Activated CD4-positive, alpha-beta T cell treated with anti-CD3 and anti-CD28 coated beads, Interleukin-2, Interleukin-4, amounts not matched to agents 100 ng/mL and 50 ng/mL, durations not matched to agents 16 hours and 8 hours (primary cell): ENCODE results near the gene NQO2.
"Not testable (repeated sequence)": the region's sequence is repeated elsewhere in the genome, so short reads cannot be mapped to it uniquely, and the experiment has no call there.

Source experiments
- DNase-seq: peaks from one replicate; pipeline ENCODE4 v3.0.0-alpha.2; 2020; ENCODE audit warnings: low spot score

Gene NQO2

GRCh38 chr6:3039384-3039783, 39.7 kb downstream of the NQO2 start:
- no peak for DNase-seq

DNA sequence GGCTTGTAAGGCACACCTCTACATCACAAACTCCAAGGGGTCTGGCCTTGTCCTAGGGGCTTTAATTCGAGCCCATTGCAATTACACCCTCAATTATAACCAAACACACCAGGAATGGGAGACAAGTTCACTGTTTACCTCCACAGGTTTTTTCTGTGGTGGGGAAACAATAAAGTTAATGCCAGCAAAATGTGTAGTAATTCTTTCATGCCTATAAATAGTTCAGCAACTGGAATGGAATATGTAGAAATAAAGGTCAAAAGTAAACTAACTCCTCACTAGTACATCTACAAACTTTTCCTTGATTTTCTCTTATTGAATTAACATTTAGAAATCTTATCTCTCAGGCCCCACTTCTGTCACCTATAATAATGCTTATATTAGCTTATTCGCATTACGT, 41.5 kb downstream of the NQO2 start:
- no peak for DNase-seq

GRCh38 chr6:3041606-3042005, 41.9 kb downstream of the NQO2 start:
- DNase-seq: no peak

- DNase-seq: no peak
Observed at GRCh38 chr6:3045369-3045768, 45.7 kb downstream of the NQO2 start.

- no peak for DNase-seq
Observed at GRCh38 chr6:3045777-3046176, 46.1 kb downstream of the NQO2 start.

DNA sequence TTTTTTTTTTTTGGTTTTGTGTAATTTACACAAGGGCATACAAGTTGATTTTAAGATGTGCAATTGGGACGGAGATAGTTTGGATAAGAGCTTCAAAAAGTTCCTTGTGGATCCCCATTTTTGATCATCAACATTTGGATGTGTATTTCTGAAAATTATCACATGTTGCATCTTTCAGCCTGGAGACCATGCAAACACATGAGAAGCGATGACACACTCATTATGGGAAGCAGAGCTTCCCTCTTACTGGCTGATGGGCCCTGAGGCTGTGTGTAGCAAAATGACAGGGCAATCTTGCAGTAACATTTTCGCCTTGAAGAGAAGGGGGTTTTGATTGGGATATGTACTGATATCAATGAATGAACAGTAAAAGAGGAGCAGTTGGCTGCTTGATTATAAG, 46.6 kb downstream of the NQO2 start:
- no peak for DNase-seq

GRCh38 chr6:3048009-3048408, 48.3 kb downstream of the NQO2 start:
- not testable (repeated sequence) for DNase-seq

DNA sequence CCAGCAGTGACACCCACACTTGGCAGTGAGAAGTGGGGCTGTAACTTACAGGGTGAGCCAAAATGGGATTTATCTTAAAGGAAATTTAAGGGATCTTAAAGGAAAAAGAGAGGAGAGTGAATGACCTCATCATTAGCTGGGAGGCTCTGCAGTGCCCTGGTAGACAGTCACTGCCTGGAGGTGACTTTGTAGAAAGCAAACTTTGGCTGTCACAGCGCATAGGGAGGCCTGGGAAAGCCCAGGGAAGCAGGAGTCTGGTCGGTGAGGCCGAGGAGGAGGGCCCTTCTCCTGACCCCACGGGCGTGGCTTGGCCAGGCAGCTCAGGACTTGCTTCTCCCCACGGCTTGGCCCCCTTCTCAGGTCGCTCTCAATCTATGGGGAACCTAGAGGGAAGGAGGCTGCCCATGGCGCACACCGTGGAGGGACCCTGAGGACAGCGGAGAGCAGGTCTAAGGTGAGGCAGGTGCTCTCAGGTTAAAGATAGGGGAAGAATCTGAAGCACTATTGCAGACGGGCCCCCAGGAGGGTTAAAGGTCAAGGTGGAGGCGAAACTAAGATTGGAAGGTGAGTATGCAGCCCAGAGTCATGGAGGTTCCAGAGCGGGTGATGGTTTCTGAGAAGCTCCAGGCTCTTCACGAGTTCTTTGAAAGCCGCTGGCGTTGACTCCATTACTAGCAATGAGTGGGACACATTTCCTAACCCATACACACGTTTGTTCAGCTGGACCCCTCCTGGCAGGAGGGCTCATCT, 53.0 kb downstream of the NQO2 start:
- DNase-seq: no peak

DNA sequence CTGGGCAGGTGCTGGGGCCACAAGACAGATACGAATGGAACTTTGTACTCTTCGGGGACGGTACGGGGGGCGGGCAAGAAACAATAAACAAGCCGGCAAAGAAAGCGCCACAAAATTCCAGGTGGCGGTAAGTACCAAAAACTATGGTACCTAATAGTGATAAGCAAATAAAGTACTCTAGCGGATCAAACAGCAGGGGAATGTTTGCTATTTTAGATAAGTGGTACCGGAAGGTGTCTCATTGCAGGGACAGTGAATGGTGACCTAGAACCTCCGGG, 53.5 kb downstream of the NQO2 start:
- DNase-seq: no peak

DNA sequence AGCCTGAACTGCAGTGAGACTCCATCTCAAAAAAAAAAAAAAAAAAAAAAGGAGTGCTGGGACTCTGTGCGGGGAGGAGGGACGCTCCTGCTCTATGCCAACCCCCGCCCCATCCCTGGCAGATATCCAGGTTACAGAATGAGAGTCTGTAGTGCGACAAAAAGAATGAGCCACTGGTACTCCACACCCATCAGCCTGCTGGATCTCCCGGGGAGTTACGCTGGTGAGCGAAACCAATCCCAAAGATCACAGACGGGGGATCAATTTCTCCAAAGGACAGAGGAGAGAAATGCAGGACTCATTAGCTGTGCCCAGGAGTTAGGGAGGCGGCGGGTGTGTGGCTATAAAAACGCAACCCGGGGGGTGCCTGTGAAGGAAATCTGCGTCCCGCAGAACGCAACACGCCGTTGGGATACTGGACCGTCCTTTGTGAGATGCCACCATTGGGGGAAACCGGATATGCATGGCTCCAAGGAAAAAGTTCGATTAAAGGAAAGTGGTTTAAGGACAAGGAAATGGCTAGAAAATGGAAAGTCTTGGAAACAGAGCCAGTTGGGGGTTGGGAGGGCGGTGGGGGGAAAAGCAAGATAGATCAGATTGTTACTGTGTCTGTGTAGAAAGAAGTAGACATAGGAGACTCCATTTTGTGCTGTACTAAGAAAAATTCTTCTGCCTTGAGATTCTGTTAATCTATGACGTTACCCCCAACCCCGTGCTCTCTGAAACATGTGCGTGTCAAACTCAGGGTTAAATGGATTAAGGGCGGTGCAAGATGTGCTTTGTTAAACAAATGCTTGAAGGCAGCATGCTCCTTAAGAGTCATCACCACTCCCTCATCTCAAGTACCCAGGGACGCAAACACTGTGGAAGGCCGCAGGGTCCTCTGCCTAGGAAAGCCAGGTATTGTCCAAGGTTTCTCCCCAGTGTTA, 54.8 kb downstream of the NQO2 start:
- DNase-seq: not testable (repeated sequence)

GRCh38 chr6:3055158-3055499, 55.4 kb downstream of the NQO2 start:
- DNase-seq: not testable (repeated sequence)

DNA sequence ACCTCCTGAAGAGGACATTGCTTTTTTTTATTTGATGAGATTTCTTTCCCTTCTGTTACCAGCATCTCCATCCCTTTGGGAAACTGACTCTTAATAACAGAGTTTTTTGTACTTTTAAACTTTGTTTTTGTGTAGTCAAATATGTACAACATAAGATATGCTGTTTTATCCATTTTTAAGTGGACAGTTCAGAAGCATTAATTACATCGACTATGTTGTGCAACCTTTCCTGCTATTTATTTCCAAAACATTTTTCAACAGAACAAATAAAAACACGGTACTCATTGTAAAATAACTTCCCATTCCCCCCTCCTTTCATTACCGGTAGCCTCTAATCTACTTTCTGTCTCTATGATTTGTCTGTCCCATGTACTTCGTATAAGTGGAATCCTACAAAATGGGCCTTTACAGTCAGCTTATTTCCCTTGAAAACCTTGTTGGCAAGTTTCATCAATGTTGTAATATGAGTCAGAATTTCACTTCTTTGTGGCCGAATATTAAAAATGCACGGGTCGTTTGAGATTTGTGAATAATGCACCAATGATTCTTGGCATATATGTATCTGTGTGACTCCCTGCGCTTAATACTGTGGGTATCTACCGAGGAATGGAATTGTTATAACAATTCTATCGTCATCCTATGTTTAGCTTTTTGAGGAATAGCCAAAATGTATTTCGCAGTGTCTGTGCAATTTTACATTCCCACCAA, 57.5 kb downstream of the NQO2 start:
- DNase-seq: no peak

DNA sequence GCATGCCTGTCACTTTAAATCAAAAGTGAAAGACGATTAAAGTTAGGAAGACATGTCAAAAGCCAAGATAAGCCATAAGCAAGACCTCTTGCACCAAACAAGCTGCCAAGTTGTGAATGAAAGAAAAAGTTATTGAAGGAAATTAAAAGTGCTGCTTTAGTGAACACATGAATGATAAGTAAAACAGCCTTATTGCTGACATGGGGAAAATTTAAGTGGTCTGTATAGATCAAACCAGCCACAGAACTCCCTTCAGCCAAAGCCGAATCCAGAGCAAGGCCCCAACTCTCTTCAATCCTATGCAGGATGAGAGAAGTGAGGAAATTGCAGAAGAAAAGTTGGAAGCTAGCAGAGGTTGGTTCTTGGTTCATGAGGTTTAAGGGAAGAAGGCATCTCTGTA, 59.3 kb downstream of the NQO2 start:
- DNase-seq: no peak

DNA sequence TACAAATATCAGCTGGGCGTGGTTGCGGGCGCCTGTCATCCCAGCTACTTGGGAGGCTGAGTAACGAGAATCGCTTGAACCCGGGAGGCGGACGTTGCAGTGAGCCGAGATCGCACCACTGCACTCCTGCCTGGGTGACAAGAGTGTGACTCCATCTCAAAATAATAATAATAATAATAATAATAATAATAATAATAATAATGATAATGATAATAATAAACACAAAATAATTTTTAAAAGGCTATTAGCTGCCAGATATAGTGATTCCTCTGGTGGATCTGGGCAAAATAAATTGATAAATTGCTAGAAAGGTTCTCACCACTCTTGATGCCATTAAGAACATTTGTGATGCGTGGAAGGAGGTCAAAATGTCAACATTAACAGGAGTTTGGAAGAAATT, 60.4 kb downstream of the NQO2 start:
- DNase-seq: not testable (repeated sequence)

DNA sequence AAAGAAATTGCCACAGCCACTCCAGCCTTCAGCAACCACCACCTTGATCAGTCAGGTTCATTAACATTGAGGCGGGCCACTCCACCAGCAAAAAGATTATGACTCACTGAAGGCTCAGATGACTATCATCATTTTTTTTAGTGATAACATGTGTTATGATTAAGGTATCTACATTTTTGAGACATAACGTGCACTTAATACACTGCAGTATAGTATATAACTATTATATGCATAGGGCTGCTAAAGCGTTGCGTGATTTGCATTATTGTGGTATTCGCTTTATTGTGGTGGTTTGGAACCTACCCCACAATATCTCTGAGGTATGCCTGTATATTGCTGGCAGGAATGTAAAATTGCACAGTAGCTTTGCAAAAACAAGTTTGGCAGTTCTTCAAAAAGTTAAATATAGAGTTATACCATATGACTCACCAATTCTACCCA, 61.8 kb downstream of the NQO2 start:
- DNase-seq: peak; percentile 24

DNA sequence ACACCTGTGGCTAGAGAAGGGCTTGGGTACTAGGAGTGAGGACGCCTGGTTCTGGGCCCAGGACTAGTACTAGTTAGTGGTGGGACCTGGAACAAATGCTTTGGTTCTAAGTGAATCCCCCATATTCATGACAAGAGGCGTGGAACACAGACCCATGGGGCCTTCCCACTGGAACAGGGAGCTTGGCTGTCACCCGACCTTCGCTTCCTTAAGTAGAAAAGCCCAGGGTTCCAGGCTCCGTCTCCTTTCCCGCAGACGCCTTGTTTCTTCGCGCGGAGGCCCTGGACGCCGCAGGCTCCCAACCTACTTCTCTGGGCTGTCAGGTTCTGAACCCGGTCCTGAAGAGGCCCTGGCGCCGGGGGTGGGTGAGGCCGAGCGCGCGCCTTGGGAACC, 63.6 kb downstream of the NQO2 start:
- DNase-seq: not testable (repeated sequence)

DNA sequence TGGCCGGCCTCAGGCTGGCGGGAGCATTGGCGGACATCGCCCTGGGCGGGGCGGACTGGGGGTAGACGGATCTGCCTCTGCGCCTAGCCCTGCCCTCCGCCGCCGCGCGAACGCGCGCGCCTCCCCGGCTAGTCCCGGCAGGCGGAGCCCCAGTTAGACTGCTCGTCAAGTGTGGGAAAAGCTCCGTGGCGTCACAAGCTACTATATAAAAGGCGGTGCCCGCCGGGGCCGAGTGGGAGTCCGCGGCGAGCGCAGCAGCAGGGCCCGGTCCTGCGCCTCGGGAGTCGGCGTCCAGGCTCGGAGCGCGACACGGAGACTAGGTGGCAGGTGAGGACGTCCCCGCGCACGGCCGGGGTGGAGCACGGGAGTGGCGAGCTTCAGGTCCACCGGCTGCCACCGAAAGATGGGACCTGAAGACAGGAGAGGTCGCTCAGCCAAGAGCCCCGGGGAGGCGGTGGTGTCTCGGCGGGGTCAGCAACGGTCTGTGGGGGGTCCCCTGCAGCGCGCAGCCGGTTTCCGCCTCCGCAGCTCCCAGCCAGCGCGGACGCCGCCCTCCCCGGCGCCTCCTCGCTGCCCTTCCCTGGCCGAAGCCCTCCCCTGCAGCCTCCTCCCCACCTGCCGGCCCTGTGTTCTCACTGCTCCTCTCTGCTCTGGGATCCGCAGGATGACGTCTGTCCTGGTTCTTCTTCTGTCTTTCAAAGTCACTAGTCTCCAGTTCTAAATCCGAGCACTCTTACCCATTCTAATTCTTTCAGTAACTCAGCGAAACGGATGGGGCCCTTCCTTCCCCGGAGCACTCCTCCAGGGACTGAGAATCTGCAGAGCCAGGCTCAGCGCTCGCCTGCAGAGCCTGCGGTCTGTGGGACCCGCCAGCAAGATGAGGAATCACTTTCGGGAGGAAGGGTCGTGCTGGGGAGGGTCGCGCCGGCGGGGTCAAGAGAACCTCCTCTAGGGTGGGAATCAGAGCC, 64.3 kb downstream of the NQO2 start:
- DNase-seq: peak; percentile 92

GRCh38 chr6:3068329-3069214, 68.9 kb downstream of the NQO2 start, which contains the start of gene RIPK1:
Gene RIPK1 (plus strand): TSS chr6:3068494. CDS start chr6:3076824, 8,330 bp downstream.
- DNase-seq: peak; percentile 95
